MCF 10A (cell line): Measurements from ENCODE around the gene SMARCE1. TPM values are rescaled to one million over a fixed set of nuclear protein-coding genes. Genes with fewer than 3 reads are reported as not detected.

ENCODE experiments used
- BruUV-seq: library from RNA; stranded (reverse); fragments of 400-500 nt; replicated peaks from 2 replicates; lab custom pipeline; 2021; lab: Mats Ljungman, UMichigan
- CTCF ChIA-PET: fragments of 300-600 bp; sonication (Branson Sonifier 250); formaldehyde crosslinking; extraction: SDS; loops from one replicate; lab custom pipeline; 2021; ENCODE audit warnings: antibody characterized with exemption, inconsistent platforms; lab: Yijun Ruan, JAX
- POLR2A ChIA-PET: fragments of 300-600, 350-650 bp; sonication (Branson Sonifier 250); formaldehyde crosslinking; extraction: SDS; loops from one replicate; lab custom pipeline; 2020; ENCODE audit warnings: antibody characterized with exemption, inconsistent platforms; lab: Yijun Ruan, JAX
- DNase-seq: peaks from one replicate; pipeline ENCODE4 v3.0.0-alpha.2; 2018; ENCODE audit not compliant: unreplicated experiment
- H3K27ac Mint-ChIP-seq: one replicate; pipeline ENCODE4 v1.8.0; 2022; ENCODE audit warnings: mild to moderate bottlenecking, low read depth, mixed read lengths; ENCODE audit not compliant: unreplicated experiment
- H3K27me3 Mint-ChIP-seq: one replicate; pipeline ENCODE4 v1.8.0; 2022; ENCODE audit warnings: mixed read lengths; ENCODE audit not compliant: insufficient read depth, unreplicated experiment
- H3K36me3 Mint-ChIP-seq: one replicate; pipeline ENCODE4 v1.8.0; 2022; ENCODE audit warnings: mild to moderate bottlenecking, moderate library complexity, mixed read lengths; ENCODE audit not compliant: insufficient read depth, unreplicated experiment
- H3K4me1 Mint-ChIP-seq: one replicate; pipeline ENCODE4 v1.8.0; 2022; ENCODE audit warnings: mixed read lengths; ENCODE audit not compliant: insufficient read depth, unreplicated experiment
- H3K4me3 Mint-ChIP-seq: one replicate; pipeline ENCODE4 v1.8.0; 2022; ENCODE audit warnings: mild to moderate bottlenecking, moderate library complexity, mixed read lengths; ENCODE audit not compliant: unreplicated experiment
- H3K9me3 Mint-ChIP-seq: one replicate; pipeline ENCODE4 v1.8.0; 2022; ENCODE audit warnings: mixed read lengths; ENCODE audit not compliant: unreplicated experiment
- CTCF ChIP-seq: fragments of 200-600 bp; IDR thresholded peaks from one replicate; pipeline ENCODE4 v1.8.0; 2022; ENCODE audit warnings: antibody characterized with exemption, mild to moderate bottlenecking; ENCODE audit not compliant: unreplicated experiment
- intact Hi-C: fragments of 100-400 bp; cut with micrococcal nuclease; formaldehyde crosslinking; loops from 2 replicates; pipeline ENCODE4 v1.14.1; 2022
- total RNA-seq: library from RNA; stranded (reverse); gene quantifications from 2 replicates; pipeline ENCODE4 v1.2.3, GENCODE V29; 2022

The SMARCE1 gene
- total RNA-seq, 1 experiment from 2014 or later, result 128 TPM

GRCh38 chr17:40608061-40608581, 39.5 kb downstream of the SMARCE1 start:
- Mint-ChIP-seq H3K27ac (no peak overlapping the region), H3K9me3 (no peaks in the 10 kb centered on the region), H3K4me3 (no peak overlapping the region), H3K4me1 (no peaks in the 10 kb centered on the region), H3K27me3 (peaks cover 40% of the 10 kb centered on the region), H3K36me3 (no peaks in the 10 kb centered on the region)
- no TSS peak for BruUV-seq
- POLR2A ChIA-PET, result interaction anchor here (0.7 kb wide), 1 partner anchor 11 kb away, joined by 3 read pairs; no protein-coding TSS in a partner anchor
- no peak for TF ChIP-seq CTCF
- DNase-seq, result no peak
- CTCF ChIA-PET, result interaction anchor here (1.2 kb wide), 1 partner anchor 13 kb away, joined by 4 read pairs; no protein-coding TSS in a partner anchor
- intact Hi-C loops, result no loop called here

- POLR2A ChIA-PET, result no interaction called here
- Mint-ChIP-seq H3K4me1 (no peaks in the 10 kb centered on the region), H3K4me3 (no peak overlapping the region), H3K36me3 (no peaks in the 10 kb centered on the region), H3K27ac (no peak overlapping the region), H3K27me3 (peaks cover 35% of the 10 kb centered on the region), H3K9me3 (no peaks in the 10 kb centered on the region)
- no TSS peak for BruUV-seq
- CTCF ChIA-PET, result interaction anchor here (1.2 kb wide), 1 partner anchor 13 kb away, joined by 4 read pairs; no protein-coding TSS in a partner anchor
- TF ChIP-seq CTCF, result no peak
- intact Hi-C loops, result no loop called here
- DNase-seq, result no peak
Observed at GRCh38 chr17:40607641-40608040, 40.0 kb downstream of the SMARCE1 start.

DNA sequence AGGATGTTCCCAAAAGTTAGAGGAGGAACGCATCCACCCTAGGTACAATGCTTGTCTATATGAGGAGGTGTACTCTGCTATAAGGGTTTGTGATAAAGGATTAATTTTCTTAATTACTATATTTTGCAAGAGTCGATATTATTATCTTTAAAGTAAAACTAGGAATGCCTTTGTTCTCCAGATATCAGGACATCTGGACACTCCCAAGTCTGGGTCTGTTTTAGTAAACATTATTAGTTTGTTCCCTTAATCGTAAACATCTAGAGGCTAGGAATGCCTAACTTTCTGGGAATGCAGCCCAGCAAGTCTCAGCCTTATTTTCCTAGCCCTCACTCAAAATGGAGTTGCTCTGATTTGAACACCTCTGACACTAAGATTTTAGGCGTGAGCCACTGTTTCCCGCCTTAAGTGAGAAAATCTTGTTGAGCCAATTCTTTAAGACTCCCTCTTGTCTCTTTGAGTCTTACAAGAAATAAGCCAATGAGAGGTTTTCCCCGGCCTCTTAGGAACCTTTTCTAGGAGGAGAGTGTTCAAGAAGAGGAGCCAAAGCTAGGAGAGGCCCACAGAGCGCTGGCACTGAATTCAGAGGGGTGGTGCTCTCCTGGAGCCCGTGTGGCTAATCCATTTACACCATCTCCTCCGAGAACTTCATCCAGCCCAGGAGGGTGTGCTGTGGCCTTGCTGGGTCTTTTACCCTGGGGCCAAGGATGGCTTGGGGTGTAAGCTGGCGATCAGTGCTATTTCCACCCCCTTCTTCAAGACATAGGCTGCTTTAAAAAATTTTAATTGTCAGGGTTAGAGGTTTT, 40.9 kb downstream of the SMARCE1 start:
- POLR2A ChIA-PET, result interaction anchor here (0.7 kb wide), 1 partner anchor 18 kb away, joined by 3 read pairs; no protein-coding TSS in a partner anchor
- CTCF ChIA-PET, result no interaction called here
- BruUV-seq, result no TSS peak

More for the DNA sequence above, 40.9 kb downstream of the SMARCE1 start:
- Mint-ChIP-seq H3K27ac (no peak overlapping the region), H3K9me3 (no peaks in the 10 kb centered on the region), H3K27me3 (peaks cover 26% of the 10 kb centered on the region), H3K4me3 (no peak overlapping the region), H3K36me3 (no peaks in the 10 kb centered on the region), H3K4me1 (no peaks in the 10 kb centered on the region)
- DNase-seq, result no peak
- TF ChIP-seq CTCF, result no peak
- intact Hi-C loops, result no loop called here
